ENCODE results near the gene SOX8.

SOX8 gene

GRCh38 chr16:988471-989353 lies 7.1 kb downstream of the SOX8 start:
- no peak for FAIRE-seq

DNA sequence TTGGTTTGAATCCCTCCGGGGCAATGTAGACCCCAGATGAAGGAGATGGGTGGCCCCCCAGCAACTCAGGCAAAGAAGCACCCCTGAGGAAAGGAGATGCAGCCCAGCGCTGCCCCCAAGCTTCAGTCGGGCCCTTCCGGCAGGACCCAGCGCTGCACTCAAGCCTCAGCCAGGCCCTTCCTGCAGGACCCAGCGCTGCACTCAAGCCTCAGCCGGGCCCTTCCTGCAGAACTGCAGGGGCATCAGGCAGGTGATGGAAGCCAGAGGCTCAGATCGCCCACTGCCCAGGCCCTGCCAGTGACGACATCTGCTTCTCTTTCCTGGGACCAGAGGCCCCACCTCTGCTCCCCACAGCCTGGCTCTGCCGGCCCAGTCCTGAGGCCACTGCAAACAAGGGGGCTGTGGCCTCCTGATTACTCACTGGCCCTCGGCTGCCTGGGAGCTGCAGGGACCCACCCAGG lies 7.8 kb downstream of the SOX8 start:
- no peak for FAIRE-seq

- FAIRE-seq, result no peak
Observed at GRCh38 chr16:990516-991291, 9.1 kb downstream of the SOX8 start.

- FAIRE-seq, result no peak
Observed at GRCh38 chr16:991345-991744, 9.8 kb downstream of the SOX8 start.

DNA sequence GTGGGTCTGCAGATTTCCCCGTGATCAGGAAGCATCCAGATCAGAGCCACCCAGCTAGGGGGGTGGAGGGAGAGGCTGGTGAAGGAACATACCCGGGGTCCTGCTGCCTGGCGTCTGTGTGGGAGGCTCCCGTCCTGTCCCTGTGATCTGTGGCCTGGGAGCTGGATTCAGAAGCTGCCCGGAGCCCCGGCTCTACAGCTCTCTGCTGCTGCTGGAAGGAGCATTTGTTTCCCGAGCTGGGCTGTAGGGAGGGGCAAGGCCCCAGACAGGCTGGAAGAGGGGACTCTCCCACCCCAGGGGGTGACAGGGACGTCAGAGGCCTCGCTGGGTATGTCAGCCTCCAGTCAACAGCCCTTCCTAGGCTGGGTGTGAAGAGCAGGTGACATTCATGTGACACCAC lies 10.2 kb downstream of the SOX8 start:
- no peak for FAIRE-seq

- FAIRE-seq, result no peak
Observed at GRCh38 chr16:993731-994130, 12.2 kb downstream of the SOX8 start.

- no peak for FAIRE-seq
Observed at GRCh38 chr16:995087-995486, 13.5 kb downstream of the SOX8 start.

GRCh38 chr16:995783-996182 lies 14.2 kb downstream of the SOX8 start:
- no peak for FAIRE-seq

- FAIRE-seq, result no peak
Observed at GRCh38 chr16:996681-997080, 15.1 kb downstream of the SOX8 start.

DNA sequence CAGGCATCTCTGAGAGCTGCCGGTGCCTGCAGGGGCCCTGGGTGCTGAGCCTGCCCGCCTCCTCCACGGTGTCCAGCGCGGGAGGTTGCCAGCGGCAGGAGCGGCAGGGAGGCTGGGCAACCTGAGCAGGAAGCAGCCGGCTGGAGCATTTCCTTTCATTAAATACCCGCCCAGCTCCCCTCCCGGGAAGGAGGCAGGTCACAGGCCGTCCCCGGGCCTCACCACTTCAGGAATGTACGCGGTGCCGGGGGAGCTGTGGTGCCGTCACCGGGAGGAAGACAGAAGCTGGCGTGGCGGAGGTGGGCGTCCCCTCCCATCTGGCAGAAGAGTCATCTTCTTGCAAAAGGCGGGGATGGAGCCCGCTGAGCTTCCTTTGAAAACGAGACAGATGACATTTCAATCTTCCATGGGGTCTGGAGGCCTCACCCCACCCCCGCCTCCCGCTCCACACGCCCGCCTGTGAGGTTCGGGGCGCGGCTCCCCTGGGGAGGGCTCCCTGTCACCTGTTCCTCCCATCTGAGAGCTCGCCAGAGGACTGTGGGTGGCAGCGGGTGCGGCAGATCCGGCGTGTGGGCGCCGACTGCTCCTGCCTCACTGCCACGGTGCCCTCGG lies 16.0 kb downstream of the SOX8 start:
- no peak for FAIRE-seq

GRCh38 chr16:998211-998610 lies 16.6 kb downstream of the SOX8 start:
- FAIRE-seq, result no peak

GRCh38 chr16:998615-999014 lies 17.0 kb downstream of the SOX8 start:
- no peak for FAIRE-seq

DNA sequence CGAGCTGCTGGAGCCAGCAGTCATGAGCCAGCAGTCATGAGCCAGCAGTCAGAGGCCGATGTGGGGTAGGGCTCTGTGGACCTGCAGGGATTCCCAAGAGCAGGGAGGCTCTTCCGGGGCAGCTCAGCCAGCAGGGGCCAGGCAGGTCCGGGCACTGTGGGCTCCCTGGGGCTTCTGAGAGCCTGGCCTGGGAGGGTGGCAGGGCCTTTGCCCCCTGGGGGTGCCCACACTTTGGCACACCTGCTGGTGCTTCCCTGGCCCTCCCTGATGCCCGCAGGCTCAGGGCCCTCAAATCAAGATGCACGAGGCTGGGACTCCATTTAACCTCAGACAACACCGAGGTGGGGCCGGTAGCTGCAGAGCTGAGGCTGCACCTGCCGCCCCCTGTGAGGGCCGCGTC lies 18.1 kb downstream of the SOX8 start:
- no peak for FAIRE-seq

DNA sequence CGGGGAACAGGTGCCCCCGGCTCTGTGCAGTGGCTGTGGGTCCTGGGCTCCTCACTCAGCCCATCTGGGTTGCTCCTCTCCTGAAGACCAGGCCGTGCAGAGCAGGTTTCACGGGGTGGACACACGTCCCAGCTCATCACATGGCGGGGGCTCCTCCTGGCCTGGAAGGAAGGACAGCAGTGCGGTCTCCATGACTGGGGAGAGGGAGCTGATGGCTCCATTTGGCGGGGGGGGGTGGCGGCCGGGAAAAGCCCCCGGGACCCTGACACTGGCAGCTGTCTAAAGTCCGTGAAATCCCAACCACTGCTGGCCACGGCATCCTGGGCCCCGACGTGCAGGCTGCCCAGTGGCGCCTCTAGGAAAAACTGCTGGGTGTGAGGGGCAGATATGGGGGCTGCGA lies 19.0 kb downstream of the SOX8 start:
- FAIRE-seq, result no peak

GRCh38 chr16:1001096-1001495 lies 19.5 kb downstream of the SOX8 start:
- no peak for FAIRE-seq

- FAIRE-seq, result no peak
Observed at GRCh38 chr16:1002399-1003166, 21.0 kb downstream of the SOX8 start.

- no peak for FAIRE-seq
Observed at GRCh38 chr16:1003391-1004347, 22.1 kb downstream of the SOX8 start.

GRCh38 chr16:1005286-1005685 lies 23.7 kb downstream of the SOX8 start:
- FAIRE-seq, result no peak

GRCh38 chr16:1006781-1007180 lies 25.2 kb downstream of the SOX8 start:
- FAIRE-seq, result no peak

- FAIRE-seq, result no peak
Observed at GRCh38 chr16:1007284-1007850, 25.8 kb downstream of the SOX8 start.

- FAIRE-seq, result no peak
Observed at GRCh38 chr16:1008085-1008484, 26.5 kb downstream of the SOX8 start.
